ENCODE measurements around the gene DPP7.
A peak's percentile ranks its signal among the peaks of the same experiment; 100 is the strongest.

DNA sequence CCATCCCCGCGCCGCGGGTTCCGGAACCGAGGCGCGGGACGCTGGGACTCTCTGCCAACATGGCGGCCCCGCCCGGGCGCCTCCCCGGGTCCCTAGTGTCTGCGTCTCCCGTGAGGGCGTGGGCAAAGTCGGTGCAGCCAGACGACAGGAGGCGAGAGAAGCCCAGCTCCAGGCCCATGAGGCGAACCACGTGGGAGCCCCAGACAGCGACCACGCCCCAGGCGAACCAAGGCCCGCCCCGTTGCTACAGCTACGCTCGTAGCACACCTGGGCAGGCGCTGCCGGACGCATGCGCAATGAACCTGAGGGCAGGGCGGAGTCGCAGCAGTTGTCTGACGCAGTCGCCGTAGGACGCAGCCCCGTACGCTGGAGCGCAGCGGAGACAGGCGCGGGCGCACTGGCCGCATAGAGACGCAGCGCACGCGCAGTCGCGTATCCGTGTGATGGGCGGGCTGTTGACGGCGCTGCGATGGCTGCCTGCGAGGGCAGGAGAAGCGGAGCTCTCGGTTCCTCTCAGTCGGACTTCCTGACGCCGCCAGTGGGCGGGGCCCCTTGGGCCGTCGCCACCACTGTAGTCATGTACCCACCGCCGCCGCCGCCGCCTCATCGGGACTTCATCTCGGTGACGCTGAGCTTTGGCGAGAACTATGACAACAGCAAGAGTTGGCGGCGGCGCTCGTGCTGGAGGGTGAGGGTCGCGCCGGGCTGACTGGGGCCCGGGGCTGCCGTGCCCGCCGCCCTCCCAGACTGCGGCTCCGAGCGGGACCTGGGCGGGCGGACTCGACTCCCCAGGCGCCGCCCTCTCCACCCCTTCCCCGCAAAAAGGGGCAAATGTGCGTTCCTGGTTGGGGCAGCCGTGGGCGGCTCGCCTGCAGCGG lies 27.8 kb downstream of the DPP7 start, which contains the start of gene MAN1B1:
- TF ChIP-seq, protein P1, sequence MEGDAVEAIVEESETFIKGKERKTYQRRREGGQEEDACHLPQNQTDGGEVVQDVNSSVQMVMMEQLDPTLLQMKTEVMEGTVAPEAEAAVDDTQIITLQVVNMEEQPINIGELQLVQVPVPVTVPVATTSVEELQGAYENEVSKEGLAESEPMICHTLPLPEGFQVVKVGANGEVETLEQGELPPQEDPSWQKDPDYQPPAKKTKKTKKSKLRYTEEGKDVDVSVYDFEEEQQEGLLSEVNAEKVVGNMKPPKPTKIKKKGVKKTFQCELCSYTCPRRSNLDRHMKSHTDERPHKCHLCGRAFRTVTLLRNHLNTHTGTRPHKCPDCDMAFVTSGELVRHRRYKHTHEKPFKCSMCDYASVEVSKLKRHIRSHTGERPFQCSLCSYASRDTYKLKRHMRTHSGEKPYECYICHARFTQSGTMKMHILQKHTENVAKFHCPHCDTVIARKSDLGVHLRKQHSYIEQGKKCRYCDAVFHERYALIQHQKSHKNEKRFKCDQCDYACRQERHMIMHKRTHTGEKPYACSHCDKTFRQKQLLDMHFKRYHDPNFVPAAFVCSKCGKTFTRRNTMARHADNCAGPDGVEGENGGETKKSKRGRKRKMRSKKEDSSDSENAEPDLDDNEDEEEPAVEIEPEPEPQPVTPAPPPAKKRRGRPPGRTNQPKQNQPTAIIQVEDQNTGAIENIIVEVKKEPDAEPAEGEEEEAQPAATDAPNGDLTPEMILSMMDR (IDR thresholded peaks at IDR 0.05), result peak in 1 of 4 experiments; percentile 39
- peak; percentile 79 to 86 for TF ChIP-seq POLR2A (IDR thresholded peaks at IDR 0.05)
